ENCODE measurements around the gene GALNT3.

Gene GALNT3

DNA sequence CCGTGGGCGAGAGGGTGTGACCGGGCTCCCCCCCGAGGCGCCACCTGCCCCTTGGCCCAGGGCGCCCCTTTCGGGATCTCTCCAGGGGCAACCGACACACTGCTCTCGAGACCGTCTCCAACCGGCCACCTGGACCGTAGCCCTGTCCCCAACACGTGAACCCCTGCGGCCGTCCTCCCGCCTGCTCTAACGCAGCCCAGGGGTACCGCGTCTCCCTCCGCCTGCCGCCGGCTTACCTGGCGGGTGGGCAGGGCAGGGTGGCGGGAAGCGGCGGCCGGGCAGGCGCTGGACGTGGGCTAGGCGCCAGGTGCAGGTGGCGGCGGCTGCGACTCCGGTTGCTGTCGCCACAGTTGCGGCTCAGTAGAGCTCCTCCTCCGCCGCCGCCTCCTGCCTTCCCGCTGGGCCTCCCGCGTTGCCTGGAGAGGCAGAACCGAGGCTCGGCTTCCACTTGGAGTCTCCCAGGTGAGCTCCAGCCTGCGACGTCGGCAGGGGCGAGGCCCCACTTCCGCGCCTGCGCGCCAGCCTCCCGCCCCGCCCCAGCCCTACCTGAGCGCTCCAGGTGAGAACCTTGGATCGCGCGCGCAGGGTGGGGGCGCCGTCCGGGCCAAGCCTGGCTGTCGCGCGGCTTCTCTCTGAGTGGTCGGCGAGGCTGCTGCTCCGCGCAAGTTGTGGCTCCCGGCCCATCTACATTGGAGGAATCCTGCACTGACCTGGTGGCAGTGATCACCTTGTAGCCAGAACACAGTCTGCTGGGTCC is at the start of gene GALNT3:
TSS of gene GALNT3 (minus strand) at position 469 of the 757 bp plus-strand sequence. CDS start 23,547 bp downstream, outside the sequence.
- DNase-seq (ENCODE audit: low spot score), result peak; percentile 86

DNA sequence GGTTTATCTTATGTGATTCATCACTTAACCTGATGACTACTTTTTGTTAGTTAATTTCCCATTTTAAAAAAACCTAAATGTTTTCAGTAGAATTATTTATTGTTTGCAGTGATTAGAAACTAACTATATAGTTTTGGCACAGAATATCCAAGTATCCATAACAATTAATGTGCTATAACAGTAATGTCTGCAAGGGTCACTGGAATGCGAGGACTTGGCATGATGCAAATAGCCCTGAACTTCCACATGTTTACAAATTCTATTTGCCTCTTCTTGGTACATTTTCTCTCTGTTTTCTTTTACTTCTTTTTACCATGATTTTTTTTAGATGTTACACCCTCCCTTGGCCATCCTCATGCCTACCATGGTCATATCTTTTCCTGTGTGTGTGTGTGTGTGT is 49.3 kb upstream of the GALNT3 start:
- DNase-seq (ENCODE audit: low spot score), result no peak

DNA sequence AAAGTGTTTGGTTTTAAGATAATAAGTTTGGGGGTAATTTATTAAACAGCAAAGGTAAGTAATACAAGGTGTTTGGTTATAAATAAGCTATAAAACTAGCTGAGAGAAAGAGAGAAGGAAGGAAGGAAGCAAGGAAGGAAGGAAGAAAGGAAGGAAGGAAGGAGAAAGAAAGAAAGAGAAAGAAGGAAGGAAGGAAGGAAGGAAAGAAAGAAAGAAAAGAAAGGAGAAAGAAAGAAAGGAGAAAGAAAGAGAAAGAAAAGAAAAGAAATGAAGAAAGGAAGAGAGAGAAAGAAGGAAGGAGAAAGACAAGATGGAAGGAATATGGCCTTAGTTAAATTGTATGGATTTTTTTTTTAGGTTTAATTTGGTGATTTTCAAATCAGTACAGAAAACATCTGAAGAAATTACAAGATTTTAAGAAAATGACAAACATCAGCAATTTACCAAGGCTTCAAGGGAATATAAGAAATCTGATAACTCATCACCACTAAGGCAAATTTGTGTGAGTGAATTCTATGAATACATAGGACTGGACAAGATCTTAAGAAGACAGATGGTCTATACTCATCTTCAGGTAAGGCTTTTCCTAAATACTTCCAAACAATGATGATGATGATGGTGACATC is 46.4 kb upstream of the GALNT3 start:
- DNase-seq (ENCODE audit: low spot score), result no peak

DNA sequence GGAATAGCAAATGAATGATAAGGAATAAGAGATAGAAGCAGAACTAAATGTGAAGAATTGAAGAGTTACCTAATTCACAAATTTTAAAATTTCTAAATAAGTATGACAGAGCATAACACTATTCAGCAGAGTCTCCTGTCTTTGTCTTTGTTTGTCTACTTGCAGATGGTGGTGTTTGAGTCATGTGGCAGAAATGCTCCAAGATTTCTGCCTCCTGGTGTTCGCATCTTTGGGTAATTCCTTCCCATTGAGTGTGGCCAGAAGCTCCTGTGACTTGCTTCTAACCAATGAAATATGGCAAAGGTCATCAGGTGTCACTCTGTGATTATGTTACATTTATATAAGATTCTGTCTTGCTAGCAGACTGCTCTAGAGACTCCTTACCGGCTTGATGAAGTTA is 45.6 kb upstream of the GALNT3 start:
- peak; percentile 63 for DNase-seq (ENCODE audit: low spot score)

DNA sequence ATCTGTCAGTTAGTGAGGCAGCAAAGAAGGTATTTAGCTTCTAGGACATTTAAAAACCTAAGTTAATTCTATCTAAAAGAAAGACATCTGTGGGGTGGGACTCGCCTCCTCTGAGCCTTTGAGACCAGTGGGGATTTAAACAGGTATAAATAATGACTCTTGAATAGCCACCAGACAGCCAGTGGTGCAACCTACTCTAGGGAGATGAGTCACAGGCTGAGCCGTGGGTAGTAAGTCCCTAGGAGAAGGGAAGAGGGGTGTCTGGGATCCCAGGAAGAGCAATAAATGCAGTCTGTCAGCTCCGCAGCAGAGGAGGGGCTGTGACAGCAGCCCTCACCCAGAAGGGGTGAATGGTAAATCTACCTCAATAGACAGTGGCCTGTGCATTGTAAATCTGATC is 43.1 kb upstream of the GALNT3 start:
- peak; percentile 50 for DNase-seq (ENCODE audit: low spot score)

DNA sequence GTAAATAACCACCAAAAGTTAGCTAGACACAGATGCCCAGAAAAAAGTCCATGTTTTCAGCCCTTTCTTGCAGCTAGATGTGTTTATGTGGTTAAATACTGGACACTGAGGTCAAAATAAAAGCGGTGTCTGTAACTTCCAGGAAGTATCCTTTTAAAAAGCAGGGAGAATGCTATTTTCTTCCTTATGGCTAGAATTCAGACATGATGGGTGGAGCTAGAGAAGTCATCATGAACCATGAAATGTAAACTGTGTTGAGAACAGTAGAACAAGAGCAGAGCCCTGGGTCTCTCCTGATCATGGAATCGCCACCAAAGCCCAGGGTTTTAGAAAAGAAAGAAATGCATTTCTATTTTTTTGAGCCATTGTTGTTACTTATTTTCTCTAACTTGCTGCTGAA is 41.3 kb upstream of the GALNT3 start:
- DNase-seq (ENCODE audit: low spot score), result no peak

DNA sequence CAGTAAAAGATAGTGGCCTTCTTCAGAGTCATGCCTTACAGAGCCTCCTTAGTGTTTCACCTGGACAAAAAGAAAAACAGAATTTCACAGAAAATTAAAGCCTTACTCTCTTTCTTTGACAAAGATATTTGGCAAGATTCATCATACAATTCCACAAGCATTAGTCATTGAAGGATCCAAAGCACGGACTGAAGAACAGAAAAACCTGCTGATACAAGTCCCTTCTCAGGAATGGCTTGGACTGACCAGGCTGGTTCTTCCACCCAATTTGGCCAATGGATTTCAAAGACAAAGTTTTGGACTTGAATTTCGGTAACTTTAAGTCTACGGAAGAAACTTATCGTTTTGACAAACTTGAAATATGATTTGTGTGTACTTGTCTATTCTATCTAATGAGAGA is 39.1 kb upstream of the GALNT3 start:
- peak; percentile 70 for DNase-seq (ENCODE audit: low spot score)

DNA sequence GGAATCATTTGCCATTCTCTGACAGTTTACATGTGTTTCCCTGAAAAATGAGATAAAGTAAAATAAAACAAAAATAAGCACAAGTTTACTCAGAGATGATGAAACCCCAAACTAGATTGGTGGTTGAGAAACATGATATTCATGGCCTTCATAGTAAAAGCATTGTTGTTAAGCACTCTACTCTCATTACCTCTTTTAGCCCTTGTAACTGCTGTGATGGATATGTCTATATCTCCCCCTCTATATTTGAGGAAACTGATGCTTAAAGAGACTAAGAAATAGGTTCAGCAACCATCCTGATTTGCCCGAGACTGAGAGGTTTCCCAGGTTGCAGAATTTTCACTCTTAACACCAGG is 33.9 kb upstream of the GALNT3 start:
- no peak for DNase-seq (ENCODE audit: low spot score)

DNA sequence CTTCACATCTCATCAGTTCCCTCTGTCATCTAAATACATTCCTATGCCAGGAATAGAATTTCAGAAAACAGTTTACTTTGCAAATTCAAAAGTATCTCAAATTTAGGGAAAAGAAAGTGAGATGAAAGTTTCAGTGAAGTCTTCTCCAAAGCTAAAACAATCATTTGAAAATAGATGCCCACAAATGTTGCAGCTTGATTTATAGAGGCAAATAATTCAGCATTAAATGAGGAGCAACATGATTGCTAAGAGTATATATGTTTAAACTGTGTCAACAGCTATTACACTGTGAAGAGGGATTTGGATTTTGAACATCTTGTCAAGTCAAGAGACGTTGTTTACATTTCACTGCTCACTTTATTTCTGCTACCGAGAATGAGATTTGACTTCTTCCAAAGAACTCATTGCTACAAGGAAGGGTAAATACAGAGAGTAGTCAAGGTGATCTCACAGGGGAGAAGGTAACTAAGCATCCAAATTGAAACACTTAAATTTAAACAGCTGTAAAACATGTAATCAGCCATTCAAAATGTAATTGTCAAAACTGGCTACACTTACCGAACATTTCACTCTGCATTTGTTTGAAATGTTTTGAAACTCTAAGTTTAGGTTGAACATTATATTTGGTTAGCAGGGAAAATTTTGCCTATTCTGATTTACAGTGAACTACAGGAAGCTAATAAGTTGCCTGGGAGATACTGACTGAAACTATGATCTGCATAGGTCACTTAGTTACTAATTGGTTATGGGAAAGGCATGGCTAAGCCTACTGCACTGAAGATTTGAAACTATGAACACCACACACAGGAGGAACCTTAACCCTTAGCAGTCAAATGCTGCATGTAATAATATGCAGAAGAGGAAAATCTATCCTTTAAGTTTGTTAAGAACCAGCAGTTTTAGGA is 33.2 kb upstream of the GALNT3 start:
- DNase-seq (ENCODE audit: low spot score), result peak; percentile 10

DNA sequence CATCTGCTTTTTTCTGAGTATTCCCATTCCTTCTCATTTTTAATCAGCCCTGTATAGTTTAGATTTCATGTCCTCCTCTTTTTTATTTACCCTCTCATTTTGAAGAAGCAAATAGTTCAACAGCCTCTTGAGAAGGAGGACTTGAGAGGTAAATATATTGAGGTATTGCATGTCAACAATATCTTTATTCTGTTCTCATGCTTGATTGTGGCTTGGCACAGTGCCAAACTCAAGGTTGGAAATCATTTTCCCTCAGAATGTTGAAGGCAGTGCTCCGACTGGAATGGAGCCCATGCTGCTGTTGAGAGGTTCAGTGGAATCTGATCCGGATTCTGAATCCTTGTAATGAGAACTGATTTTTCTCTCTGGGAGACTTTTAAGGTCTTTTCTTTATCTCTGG is 31.0 kb upstream of the GALNT3 start:
- peak; percentile 35 for DNase-seq (ENCODE audit: low spot score)

DNA sequence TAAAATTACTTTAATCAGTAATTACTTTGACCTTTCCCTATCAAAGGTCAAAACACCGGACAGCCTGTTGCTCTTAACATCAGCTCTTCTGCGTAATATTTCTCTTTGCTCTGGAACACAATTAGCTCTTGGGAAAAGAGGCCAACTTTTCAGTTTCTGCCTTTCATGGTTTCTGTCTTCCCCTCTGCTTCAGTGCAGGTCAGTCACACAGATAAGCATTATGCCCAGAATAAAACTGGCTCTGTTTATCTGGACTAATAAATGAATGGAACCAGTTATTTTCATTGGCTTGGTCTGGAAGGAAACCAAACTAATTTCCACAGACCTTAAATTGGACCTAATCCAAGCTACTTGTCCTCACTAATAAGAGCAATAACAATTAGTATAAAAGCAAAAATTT is 26.2 kb upstream of the GALNT3 start:
- DNase-seq (ENCODE audit: low spot score), result no peak

DNA sequence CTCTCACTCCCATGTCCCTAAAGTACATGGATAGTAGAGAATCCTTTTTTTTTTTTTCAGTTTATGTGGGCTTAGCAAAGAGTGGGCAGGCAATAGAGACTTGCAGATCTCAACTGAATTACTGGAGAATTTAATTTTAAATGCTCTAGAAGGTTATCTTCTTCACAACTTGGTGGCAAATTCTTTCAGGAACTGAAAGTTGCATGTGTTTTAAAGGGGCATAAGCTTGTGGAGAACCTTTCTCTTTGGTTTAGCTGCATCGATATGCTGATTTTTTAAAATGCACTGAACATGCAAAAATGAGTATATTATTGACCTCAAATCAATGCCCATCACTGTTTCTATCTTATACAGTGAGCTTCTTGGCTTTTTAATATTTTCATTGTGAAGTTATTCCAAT is 24.9 kb upstream of the GALNT3 start:
- DNase-seq (ENCODE audit: low spot score), result no peak

DNA sequence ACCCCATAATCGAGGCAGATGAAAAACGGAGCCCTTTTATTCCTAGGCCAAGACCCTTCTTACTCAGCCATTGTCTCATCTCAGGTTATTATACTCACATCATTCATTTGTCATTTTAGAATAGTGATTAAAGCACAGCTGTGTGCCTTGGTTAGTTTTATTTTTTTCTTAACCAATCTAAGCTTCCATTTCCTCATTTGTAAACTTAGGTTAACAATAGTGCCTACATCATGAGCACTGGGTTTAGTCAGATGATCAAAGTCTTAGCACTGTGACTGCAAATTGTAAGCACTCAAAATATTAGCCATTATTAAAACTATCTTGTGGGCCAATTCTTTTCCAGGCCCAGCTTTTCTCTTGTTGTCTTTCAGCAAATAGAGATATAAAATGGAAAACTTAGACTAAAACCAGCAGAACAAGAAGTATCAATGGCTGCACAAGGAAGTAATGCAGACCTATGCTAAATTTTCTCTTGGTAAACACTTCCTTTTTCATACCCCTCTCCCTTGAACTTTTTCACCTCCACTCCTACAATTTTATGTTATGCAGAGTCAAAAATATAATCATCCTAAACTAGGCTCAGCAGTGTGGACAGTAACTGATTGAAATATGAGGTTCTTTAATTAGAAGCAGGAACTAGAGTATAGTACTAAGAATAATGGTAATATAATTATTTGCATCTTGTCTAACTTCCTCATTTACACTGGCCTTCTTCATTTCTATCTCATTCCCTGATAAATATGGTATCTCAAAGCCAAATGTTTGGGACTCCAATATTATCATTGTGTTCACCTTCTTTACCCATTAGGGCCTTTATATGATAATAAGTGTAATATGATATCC is 21.5 kb upstream of the GALNT3 start:
- no peak for DNase-seq (ENCODE audit: low spot score)

DNA sequence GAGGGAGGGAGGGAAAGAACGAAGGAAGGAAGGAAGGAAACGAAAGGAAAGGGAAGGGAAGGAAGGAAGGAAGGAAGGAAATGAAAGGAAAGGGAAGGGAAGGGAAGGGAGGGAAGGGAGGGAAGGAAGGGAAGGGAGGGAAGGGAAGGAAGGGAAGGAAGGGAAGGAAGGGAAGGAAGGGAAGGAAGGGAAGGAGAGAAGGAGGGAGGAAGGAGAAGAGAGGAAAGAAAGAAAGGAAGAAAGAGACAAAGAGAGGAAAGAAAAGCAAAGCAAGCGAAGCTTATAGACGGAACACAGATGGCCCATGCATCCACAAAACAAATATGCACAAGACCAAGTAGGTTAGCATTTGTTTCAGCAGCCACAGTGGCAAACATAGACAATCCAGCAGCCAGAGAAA is 20.4 kb upstream of the GALNT3 start:
- DNase-seq (ENCODE audit: low spot score), result no peak

DNA sequence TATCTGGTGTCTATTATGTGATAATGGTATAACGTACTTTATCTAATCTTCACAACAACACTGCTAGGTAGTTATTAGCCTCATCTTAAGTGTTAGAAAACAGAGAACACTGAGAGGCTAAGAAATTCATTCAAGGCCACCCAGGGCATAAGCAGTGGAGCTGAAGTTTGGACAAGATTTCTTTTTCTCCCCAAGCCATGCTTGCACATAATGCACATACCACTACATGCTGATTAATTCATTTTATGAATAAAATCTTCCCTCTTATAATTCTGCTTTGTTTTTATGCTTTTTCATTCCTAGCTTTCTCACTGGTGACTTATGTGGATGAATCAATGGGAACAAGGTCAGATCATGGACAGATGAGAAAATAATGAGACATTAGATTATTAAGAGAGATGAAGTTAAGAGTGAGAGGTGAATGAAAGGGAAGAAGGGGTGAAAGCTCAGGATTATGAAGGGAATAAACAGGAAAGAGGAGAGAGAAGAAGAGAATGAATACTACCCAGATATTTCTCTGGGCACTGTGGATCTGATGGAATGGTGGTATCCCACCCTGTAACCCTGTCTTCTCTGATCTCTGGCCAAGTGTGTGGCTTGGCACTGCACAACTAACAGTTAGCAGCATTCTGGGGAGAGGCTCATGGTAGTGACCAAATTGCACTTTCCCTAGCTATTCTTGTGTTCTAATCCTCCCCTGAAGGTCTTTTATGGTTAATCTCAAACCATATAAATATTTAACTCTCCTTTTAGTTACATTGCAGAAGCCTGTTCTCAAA is 17.7 kb upstream of the GALNT3 start:
- no peak for DNase-seq (ENCODE audit: low spot score)

DNA sequence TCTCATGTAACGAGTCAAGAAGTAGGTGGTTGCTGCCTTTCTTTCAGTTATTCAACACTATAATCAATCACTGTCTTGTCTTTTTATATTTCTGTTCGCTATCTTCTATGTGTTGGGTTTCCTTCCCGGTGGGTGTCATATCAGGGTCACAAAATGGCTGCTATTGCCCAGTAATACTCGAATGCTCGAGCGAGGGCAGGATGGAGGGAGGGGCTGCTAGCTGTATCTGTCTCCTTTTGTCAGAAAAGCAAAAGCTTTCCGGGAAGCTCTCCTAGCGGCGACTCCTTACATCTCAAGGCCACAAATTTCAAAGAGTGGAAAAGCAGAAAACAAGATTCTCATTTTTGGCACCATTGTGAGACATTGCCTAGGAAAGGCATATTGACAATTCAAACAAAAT is 16.4 kb upstream of the GALNT3 start:
- no peak for DNase-seq (ENCODE audit: low spot score)

DNA sequence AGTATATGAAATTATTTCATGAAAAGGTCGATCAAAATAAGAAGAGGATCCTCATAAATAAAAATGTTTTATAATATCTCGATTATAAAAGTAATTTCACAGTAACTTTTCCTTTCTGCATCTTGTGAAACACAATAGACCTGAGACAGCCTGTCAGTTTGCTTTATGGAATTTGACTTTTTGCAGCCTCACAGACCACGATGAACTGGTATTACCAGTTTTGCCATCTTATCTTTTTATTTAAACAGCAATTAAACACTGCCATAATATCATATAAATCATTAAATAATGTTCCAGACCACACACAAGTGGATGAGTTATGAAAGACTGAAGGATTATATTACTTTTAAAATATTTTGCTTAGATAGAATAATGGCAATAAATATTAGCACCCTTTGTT is 10.7 kb upstream of the GALNT3 start:
- DNase-seq (ENCODE audit: low spot score), result no peak

DNA sequence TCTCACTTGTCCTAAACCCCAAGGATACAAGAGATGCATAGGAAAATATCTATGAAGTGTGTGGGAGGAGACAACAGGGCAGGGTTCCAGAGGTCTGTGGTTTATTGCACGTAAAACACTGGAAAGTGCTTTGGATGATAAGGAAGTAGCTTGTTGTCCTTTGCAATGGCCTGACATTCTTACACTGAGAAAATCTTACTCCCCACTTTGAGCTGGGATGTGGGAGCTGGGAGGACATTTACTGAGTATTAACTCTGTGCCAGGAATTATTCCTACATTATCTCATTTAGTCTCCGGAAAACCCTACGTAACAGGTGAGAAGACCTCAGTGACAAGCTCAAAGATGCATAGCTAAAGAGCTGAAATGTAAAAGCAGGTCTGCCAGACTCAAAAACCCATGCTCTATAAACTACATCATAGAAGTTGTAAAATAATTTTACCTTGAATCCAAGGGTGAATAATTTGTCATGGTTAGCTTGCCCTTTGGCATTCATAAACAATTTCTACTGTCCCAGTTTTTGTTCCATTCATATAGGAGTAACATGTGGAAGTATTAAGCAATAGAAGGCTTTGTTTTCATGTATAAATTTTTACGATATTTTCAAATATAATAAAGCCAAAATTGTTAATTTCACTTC is 9.2 kb upstream of the GALNT3 start:
- DNase-seq (ENCODE audit: low spot score), result no peak

DNA sequence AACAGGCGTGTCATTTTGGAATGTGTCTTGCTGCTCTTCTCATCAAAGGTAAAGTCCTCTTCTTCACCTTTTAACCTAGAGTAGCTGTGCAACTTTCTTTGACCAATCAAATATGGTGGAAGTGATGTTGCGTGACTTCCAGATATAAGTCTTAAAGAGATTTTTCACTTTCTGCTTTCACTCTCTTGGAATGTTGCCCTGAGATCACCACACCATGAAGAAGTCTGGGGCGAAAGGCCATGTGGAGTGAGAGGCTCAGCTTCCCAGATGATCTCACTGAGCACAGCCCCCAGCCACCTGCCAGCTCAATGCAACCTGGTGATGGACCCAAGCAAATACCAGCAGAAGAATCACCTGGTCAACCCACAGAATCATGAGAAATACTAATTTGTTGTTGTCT is 7.1 kb upstream of the GALNT3 start:
- DNase-seq (ENCODE audit: low spot score), result peak; percentile 85

DNA sequence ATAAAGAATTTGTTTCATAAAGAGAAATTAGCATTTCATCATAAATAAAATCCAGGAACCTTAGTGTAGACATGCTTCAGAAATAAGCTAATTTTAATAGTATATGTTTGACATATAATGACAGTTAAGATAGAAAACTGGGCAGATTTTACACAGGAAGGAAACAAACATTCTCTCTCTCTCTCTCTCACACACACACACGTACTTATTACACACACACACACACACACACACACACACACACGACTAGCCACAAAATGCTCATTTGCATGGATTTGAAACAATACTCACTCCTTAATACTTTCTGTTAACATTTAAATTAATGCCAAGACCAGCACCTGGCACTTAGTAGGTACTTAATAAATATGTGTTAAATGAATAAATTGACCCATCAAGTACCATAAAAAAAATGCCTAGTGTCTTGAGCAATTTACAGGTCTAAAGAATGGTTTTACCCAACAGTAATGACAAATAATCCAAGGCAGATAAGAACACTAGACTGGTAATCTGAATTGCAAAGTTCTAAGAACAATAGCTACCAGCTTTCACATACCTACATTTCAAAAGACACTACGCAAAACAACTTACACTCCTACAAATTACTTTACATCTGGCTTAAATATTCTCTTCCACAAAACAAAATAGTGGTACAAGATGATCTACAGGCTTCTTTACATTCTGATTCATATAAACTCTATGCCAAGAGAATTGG is 2.9 kb upstream of the GALNT3 start:
- no peak for DNase-seq (ENCODE audit: low spot score)
